Loucy (cell line): Measurements from ENCODE around the gene DPF3.

ENCODE experiments used
- EZH2phosphoT487 ChIP-seq: fragments of 200-600 bp; IDR thresholded peaks from 2 replicates; pipeline ENCODE4 v1.6.1; 2018; ENCODE audit warnings: antibody characterized with exemption, mild to moderate bottlenecking, moderate library complexity, borderline replicate concordance
- TF ChIP-seq, protein P1 (sequence below): fragments of 200-600 bp; sonication (generic); conservative IDR thresholded peaks from 2 replicates; pipeline ENCODE4 v1.5.1; 2014; ENCODE audit warnings: mild to moderate bottlenecking, antibody characterized with exemption, low read length

GRCh38 chr14:72605096-72605920, 288.6 kb downstream of the DPF3 start:
- TF ChIP-seq, protein P1, sequence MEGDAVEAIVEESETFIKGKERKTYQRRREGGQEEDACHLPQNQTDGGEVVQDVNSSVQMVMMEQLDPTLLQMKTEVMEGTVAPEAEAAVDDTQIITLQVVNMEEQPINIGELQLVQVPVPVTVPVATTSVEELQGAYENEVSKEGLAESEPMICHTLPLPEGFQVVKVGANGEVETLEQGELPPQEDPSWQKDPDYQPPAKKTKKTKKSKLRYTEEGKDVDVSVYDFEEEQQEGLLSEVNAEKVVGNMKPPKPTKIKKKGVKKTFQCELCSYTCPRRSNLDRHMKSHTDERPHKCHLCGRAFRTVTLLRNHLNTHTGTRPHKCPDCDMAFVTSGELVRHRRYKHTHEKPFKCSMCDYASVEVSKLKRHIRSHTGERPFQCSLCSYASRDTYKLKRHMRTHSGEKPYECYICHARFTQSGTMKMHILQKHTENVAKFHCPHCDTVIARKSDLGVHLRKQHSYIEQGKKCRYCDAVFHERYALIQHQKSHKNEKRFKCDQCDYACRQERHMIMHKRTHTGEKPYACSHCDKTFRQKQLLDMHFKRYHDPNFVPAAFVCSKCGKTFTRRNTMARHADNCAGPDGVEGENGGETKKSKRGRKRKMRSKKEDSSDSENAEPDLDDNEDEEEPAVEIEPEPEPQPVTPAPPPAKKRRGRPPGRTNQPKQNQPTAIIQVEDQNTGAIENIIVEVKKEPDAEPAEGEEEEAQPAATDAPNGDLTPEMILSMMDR, result no peak
- TF ChIP-seq EZH2phosphoT487, result no peak
